ENCODE results near the gene UBE2G2.

GRCh38 chr21:44771896-44772525, 29.6 kb downstream of the UBE2G2 start:
- TF ChIP-seq MYC (IDR thresholded peaks at IDR 0.05; ENCODE audit: low read depth, low read length) (no peak), POLR2A (IDR thresholded peaks at IDR 0.05; ENCODE audit: extremely low read depth, insufficient read length) (no peak)

All from NB4 (cell line).